ENCODE data around the gene SP6.

The SP6 gene

DNA sequence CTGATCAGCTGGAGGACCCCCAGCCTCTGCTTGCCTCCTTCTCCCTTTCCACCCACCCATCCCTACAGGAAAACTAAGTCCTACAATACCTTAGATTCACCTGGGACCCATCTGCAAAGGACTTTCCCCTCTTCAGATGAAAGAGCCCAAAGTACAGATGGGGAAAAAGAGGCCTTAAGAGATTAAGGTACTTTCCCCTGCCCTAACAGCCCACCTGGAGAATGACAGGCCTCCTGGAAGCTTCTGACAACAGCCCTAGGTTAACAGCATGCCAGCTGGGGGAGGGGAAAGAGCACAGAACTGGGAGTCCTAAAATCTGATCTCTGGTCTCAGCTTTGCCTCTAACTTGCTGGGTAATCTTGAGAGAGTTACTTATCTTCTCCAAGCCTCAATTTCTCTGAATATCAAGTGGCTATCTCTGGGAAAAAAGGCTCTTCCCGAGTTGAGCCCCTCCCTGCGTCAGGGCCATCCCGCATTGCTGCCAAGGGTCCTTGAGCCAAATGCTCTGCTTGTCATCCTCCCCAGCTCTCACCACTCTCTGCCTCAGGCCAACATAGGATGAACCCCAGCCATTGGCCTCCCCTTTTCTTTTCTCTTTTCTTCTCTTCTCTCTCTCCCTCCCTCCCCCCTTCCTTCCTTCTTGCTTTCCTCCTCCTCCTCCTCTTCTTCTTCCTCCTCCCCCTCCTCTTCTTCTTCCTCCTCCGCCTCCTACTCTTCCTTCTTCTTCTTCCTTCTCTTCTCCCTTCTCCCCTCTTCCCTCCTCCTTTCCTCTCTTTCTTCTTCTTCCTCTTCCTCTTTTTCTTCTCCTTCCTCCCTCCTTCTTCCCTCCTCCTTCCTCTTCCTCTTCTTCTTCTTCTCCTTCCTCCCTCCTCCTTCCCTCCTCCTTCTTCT lies 22.5 kb upstream of the SP6 start:
- peaks cover 96% of the 10 kb centered on the region for H3K27me3 Mint-ChIP-seq
- H3K9me3 Mint-ChIP-seq: no peaks in the 10 kb centered on the region
- CTCF ChIA-PET: interaction anchor here (0.9 to 1.1 kb wide), 2 partner anchors 26 to 32 kb away, joined by 3 read pairs; partner anchors contain the start of gene SCRN2
- H3K27ac Mint-ChIP-seq: no peak overlapping the region
- no peak for DNase-seq
- H3K4me3 Mint-ChIP-seq: no peak overlapping the region
- H3K36me3 Mint-ChIP-seq: no peaks in the 10 kb centered on the region
- H3K4me1 Mint-ChIP-seq: no peaks in the 10 kb centered on the region

DNA sequence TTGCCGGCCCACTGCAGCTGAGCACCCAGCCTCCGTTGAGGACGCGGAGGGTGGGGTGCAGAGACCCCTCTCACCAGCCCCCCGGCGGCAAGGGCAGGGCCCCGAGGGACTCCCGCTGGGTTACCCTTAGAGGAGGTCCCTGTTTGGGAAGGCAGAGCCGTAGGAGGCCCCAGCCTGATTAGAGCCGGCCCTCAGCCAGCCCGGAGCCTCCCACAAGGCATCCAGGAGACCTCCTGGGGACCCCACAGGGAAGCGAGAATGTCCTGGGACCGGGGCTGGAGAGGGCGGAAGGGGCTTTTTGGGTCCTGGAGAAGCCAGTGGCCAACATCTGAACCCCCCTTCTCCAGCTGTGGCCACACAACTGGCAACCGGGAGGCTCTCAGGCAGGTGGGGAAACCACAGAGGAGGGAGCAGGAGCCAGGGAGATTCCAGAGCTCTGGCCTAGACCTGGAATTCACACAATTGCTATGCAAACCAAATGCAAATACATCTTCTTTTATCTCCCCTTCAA lies 21.7 kb upstream of the SP6 start:
- Mint-ChIP-seq H3K4me3 (no peak overlapping the region), H3K36me3 (no peaks in the 10 kb centered on the region), H3K4me1 (no peaks in the 10 kb centered on the region), H3K27me3 (peaks cover 96% of the 10 kb centered on the region), H3K9me3 (no peaks in the 10 kb centered on the region), H3K27ac (no peak overlapping the region)
- DNase-seq: no peak
- CTCF ChIA-PET: interaction anchor here (0.9 to 1.1 kb wide), 2 partner anchors 25 to 31 kb away, joined by 3 read pairs; partner anchors contain the start of gene SCRN2

DNA sequence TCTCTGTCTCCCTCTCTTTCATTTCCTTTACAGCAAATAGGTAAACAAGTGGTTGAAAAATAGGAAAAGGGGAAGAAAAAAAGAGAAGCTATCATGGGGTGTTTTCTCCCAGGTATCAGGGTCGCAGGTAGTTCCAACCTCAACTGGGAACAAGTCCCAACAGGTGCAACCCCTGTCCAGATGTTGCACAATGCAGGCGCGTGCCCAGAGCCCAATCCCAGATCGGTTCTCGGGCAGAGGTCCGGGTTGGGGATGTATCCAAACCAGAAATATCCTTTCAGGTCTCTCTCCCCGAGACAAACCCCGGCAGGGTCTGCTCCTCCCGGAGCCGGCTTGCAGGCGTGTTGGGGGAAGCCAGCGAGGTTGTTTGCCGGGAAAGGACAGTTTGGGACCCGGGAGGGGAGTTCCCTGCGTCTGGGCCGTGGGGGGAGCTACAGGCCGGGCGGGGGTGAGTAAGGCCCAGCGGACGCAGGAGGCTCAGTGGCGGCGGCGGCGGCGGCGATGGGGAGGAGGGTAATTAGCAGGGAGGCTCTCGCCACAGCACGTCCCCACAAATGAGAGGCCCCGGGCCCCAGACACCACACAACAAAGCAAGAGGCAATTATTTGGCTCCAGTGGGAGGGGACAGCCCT lies 21.2 kb upstream of the SP6 start:
- peaks cover 96% of the 10 kb centered on the region for H3K27me3 Mint-ChIP-seq
- no peak overlapping the region for H3K4me3 Mint-ChIP-seq
- no peak for DNase-seq
- no peaks in the 10 kb centered on the region for H3K36me3 Mint-ChIP-seq
- H3K4me1 Mint-ChIP-seq: no peaks in the 10 kb centered on the region
- CTCF ChIA-PET: no interaction called here
- no peaks in the 10 kb centered on the region for H3K9me3 Mint-ChIP-seq
- H3K27ac Mint-ChIP-seq: no peak overlapping the region

DNA sequence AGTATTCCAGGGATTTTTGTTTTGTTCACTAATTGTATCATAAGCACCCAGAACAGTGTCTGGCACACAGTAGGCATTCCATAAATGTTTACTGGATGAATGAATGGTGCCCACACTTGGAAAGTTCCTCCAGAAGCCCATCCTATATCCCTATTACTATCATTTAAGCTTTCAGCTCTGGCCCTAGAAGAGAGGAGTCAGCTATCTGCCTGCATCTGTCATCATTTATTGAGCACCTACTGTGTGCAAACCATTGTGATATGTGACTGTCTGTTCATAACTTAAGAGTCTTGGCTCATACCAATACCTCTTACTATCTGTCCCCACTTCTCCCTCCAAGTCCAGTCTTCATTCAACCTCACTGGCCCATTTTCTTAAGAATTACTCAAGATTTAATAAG lies 20.1 kb upstream of the SP6 start:
- no peak overlapping the region for H3K4me3 Mint-ChIP-seq
- H3K9me3 Mint-ChIP-seq: no peaks in the 10 kb centered on the region
- no peaks in the 10 kb centered on the region for H3K36me3 Mint-ChIP-seq
- H3K27me3 Mint-ChIP-seq: peaks cover 100% of the 10 kb centered on the region
- CTCF ChIA-PET: interaction anchor here (1.2 to 2.1 kb wide), 3 partner anchors 18 to 24 kb away, joined by 6 read pairs; no protein-coding TSS in a partner anchor
- DNase-seq: no peak
- no peak overlapping the region for H3K27ac Mint-ChIP-seq
- no peaks in the 10 kb centered on the region for H3K4me1 Mint-ChIP-seq

GRCh38 chr17:47870056-47870455 lies 19.1 kb upstream of the SP6 start:
- Mint-ChIP-seq H3K9me3 (no peaks in the 10 kb centered on the region), H3K27me3 (peaks cover 100% of the 10 kb centered on the region), H3K4me1 (peaks cover 10% of the 10 kb centered on the region), H3K27ac (no peak overlapping the region), H3K4me3 (no peak overlapping the region), H3K36me3 (no peaks in the 10 kb centered on the region)
- CTCF ChIA-PET: interaction anchor here (1.2 to 2.1 kb wide), 4 partner anchors 16 to 23 kb away, joined by 3 to 6 read pairs (median 6); no protein-coding TSS in a partner anchor
- DNase-seq: no peak

DNA sequence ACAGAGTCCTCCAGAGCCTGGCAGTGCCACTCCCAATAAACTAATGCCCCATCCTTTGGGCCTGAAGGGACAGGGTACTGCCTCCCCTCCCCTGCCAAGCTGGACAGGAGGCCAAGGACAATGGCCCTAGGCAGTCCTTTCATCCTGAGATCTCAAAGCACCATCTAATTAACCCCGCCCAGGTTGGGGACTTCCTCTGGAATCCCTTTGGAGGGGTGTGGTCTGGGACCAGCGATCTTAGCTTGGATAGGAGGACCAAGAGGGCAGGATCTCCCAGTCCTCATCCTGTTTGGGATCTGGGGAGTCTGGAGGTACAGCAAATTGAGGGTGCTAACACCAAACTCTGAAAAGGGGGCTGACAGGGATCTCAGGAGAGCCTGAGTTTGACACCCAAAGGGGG lies 18.2 kb upstream of the SP6 start:
- H3K4me1 Mint-ChIP-seq: peaks cover 18% of the 10 kb centered on the region
- CTCF ChIA-PET: interaction anchor here (0.5 to 2.1 kb wide), 2 partner anchors 22 to 78 kb away, joined by 3 to 6 read pairs; no protein-coding TSS in a partner anchor
- H3K9me3 Mint-ChIP-seq: no peaks in the 10 kb centered on the region
- no peaks in the 10 kb centered on the region for H3K36me3 Mint-ChIP-seq
- no peak overlapping the region for H3K27ac Mint-ChIP-seq
- no peak for DNase-seq
- H3K27me3 Mint-ChIP-seq: peaks cover 99% of the 10 kb centered on the region
- H3K4me3 Mint-ChIP-seq: no peak overlapping the region

DNA sequence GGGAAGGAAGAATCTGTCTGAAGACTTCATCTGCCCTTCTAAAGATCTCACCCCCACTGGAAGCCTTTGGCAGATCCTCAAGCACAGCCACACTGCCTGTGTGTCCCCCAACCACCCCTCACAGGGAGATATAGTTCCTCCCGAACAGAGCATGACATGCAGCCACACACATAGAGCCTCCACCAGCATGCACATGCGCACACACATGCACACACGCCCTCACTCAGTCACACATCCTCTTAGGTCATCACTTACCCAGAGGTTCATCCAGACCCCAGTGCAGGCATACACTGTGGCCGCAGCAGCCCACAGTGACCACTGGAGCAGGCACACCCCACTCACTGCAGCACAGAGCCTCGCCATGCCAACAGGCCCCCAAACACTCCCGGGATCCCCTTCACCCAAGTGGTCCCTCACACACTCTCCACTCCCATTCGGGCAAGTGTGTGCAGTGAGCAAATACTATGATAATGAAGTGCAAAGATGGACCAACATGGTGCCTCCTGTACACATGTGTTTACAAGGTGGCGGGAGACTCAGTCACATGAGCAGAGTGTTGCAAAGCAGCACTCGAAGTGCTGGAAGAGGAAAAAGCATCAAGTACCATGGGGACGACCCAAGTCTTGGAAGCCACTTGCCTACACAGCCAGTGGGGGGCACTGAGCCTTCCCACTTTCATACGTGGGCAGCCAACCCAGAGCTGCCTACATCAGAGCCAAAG lies 17.0 kb upstream of the SP6 start:
- CTCF ChIA-PET: no interaction called here
- DNase-seq: no peak
- no peaks in the 10 kb centered on the region for H3K9me3 Mint-ChIP-seq
- peaks cover 87% of the 10 kb centered on the region for H3K27me3 Mint-ChIP-seq
- H3K36me3 Mint-ChIP-seq: no peaks in the 10 kb centered on the region
- peaks cover 23% of the 10 kb centered on the region for H3K4me1 Mint-ChIP-seq
- no peak overlapping the region for H3K27ac Mint-ChIP-seq
- H3K4me3 Mint-ChIP-seq: no peak overlapping the region

GRCh38 chr17:47866941-47867340 lies 16.0 kb upstream of the SP6 start:
- CTCF ChIA-PET: no interaction called here
- Mint-ChIP-seq H3K9me3 (no peaks in the 10 kb centered on the region), H3K27ac (no peak overlapping the region), H3K36me3 (no peaks in the 10 kb centered on the region), H3K4me3 (no peak overlapping the region), H3K4me1 (peaks cover 32% of the 10 kb centered on the region), H3K27me3 (peaks cover 77% of the 10 kb centered on the region)
- no peak for DNase-seq

DNA sequence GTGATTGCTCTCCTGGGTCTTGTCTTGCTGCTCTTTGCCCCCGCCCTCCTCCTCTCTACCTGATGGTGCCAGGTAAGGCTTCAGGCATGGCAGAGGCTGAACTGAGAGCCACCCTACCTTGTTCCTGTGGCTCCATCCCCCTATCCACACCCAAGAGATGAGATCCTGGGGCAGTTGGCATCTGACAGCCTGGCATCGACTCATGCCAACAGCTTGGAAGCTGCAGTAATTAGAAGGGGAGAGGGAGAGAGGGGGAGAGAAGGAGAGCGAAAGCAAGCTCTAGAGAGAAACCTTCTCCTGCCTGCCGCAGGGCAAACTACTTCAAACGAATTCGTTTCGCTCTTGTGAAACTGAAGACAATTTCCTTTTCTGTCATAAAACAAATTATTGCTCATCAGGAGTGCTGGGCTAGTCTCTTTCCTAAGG lies 13.8 kb upstream of the SP6 start:
- Mint-ChIP-seq H3K36me3 (no peaks in the 10 kb centered on the region), H3K9me3 (no peaks in the 10 kb centered on the region), H3K4me1 (peaks cover 32% of the 10 kb centered on the region), H3K4me3 (no peak overlapping the region), H3K27ac (peak overlapping the region; percentile 72), H3K27me3 (peaks cover 63% of the 10 kb centered on the region)
- peak; percentile 46 for DNase-seq
- CTCF ChIA-PET: interaction anchor here (1.1 to 2.5 kb wide), 5 partner anchors 17 to 25 kb away, joined by 3 to 10 read pairs (median 6); partner anchors contain the start of gene SCRN2

- H3K4me3 Mint-ChIP-seq: no peak overlapping the region
- peaks cover 32% of the 10 kb centered on the region for H3K4me1 Mint-ChIP-seq
- no peaks in the 10 kb centered on the region for H3K9me3 Mint-ChIP-seq
- H3K36me3 Mint-ChIP-seq: no peaks in the 10 kb centered on the region
- no peak overlapping the region for H3K27ac Mint-ChIP-seq
- H3K27me3 Mint-ChIP-seq: peaks cover 63% of the 10 kb centered on the region
- DNase-seq: no peak
- CTCF ChIA-PET: interaction anchor here (0.7 kb wide), 1 partner anchor 27 kb away, joined by 4 read pairs; no protein-coding TSS in a partner anchor
These were observed 11.9 kb upstream of the SP6 start for GRCh38 chr17:47862621-47863440.

DNA sequence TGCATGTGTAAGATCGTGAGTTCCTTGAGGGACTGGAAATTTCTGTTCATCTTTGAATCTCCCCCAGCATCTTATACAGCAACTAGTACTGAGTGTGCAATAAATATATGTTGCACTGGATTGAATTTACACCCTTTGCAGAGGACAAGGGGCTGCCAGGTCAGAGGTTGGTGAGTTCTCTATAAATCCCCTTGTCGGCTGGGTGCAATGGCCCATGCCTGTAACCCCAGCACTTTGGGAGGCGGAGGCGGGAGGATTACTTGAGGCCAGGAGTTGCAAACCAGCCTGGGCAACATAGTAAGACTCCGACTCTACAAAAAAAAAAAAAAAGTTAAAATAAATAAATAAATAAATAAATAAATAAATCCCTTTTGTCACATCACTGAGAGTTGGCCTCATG lies 9.4 kb upstream of the SP6 start:
- DNase-seq: no peak
- CTCF ChIA-PET: interaction anchor here (1.1 kb wide), 1 partner anchor 24 kb away, joined by 5 read pairs; no protein-coding TSS in a partner anchor
- H3K27ac Mint-ChIP-seq: no peak overlapping the region
- H3K4me3 Mint-ChIP-seq: no peak overlapping the region
- no peaks in the 10 kb centered on the region for H3K9me3 Mint-ChIP-seq
- peaks cover 63% of the 10 kb centered on the region for H3K27me3 Mint-ChIP-seq
- H3K36me3 Mint-ChIP-seq: no peaks in the 10 kb centered on the region
- peaks cover 26% of the 10 kb centered on the region for H3K4me1 Mint-ChIP-seq

DNA sequence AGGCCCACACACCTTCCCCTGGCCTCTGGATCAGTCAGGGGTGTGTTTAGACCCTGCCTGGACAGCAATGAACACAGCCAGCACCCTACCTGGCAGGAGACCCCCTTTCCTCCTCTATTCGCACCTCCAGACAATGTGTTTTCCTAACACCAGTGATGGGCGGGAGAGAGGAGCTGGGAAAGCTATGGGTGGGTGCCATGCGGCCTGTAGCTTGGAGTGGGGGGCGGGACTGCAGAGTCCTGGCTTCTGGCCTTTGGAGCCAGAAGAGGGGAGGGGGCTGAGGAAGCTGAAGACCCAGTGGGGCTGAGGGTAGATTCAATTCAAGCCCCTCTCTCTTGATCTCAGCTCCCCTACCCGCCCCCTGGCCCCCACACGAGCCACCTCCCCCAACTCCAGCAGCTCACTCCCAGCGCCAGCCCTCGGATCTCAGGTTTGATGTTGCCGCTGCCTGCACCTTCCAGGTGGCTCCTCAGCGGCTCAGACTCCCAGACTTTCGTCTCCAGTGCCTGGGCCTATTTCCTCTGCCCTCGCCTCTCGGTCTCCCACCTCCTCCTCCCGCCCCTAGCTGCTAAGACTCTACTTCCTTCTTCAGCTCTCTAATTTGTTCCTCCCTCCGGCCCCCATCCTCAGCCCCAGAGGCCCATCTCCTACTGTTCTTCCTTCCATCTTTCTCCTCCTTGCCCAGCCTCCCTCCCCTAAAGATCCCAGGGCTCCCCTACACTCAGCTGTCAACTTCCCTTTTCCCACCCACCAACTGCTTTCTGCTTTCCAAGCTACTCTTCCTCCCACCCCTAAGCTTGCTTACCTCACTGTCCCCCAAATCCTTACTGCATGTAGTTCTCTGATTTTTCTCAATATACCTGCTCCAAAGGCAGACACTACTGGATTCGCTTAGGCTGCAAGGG lies 6.8 kb upstream of the SP6 start:
- peaks cover 7% of the 10 kb centered on the region for H3K4me1 Mint-ChIP-seq
- no peaks in the 10 kb centered on the region for H3K36me3 Mint-ChIP-seq
- CTCF ChIA-PET: interaction anchor here (3.5 kb wide), 1 partner anchor 9 kb away, joined by 14 read pairs; the partner anchor contains the start of gene SP6
- H3K9me3 Mint-ChIP-seq: no peaks in the 10 kb centered on the region
- no peak for DNase-seq
- no peak overlapping the region for H3K4me3 Mint-ChIP-seq
- H3K27me3 Mint-ChIP-seq: peaks cover 77% of the 10 kb centered on the region
- H3K27ac Mint-ChIP-seq: no peak overlapping the region

Data from activated naive CD4-positive, alpha-beta T cell treated with anti-CD3 and anti-CD28 coated beads, Interleukin-2, amount 10 ng/mL, durations not matched to agents 7 days and 5 days (primary cell).